HG03432 (cell line): Measurements from ENCODE around the gene WNT5B.
A peak's percentile ranks its signal among the peaks of the same experiment; 100 is the strongest.

Source experiments
- ATAC-seq: cut with Tn5 transposase; IDR thresholded peaks from one replicate; pipeline ENCODE4 v1.9.1; 2021; ENCODE audit warnings: mild to moderate bottlenecking, moderate library complexity; ENCODE audit not compliant: unreplicated experiment

The WNT5B gene

GRCh38 chr12:1628666-1629337 is at the start of gene WNT5B:
Gene WNT5B (plus strand): TSS chr12:1629231. CDS start chr12:1631355, 2,124 bp downstream.
- no peak for ATAC-seq

- no peak for ATAC-seq
Observed at GRCh38 chr12:1579651-1580435, 49.2 kb upstream of the WNT5B start.

DNA sequence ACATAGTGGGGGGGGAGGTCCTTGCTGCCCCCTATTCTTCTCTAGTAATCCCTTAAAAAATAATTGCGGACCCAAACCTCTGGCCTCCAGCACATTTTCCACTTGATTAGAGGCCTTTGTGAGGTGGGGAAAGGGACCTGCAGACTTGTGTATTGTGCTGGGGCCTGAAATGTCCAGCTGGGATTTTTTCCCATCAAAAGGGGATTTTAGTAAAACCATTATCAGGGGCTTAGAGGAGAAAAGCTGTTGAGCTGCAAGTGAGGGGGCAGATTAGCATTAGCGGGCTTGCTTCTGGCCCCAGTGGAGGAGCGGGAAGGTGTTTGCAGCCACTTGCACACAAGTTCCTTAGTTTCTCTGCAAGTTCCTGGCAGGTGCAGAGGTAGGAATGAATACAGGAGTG is 48.5 kb upstream of the WNT5B start:
- no peak for ATAC-seq

DNA sequence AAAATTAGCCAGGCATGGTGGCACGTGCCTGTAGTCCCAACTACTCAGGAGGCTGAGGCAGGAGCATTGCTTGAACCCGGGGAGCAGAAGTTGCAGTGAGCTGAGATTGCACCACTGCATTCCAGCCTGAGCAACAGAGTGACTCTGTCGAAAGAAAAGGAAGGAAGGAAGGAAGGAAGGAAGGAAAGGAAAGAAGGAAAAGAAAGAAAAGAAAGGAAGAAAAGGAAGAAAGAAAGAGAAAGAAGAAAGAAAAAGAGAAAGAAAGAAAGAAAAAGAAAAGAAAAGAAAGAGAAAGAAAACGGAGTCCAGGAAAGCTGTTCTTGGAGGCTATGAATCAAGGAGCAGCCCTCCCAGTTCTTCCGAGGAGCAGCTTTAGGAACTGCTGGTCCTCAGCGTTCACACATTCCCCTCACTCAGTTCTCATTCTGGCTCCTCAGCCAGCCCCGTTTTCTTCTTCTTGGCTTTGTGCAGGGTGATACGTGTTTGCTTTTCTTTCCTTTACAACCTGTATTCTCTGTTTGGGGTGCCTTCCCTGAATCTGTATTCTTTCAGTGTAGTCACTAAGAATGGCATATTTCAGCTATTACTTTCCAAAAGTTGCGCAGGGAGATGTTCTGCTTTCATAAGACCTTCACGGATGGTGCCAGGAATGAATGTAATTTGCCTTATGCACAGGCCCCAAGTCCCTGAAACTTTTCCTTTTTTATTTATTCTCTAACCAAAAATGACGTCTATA is 46.9 kb upstream of the WNT5B start:
- no peak for ATAC-seq

- no peak for ATAC-seq
Observed at GRCh38 chr12:1582709-1583050, 46.4 kb upstream of the WNT5B start.

GRCh38 chr12:1583421-1584078 is 45.5 kb upstream of the WNT5B start:
- peak; percentile 72 for ATAC-seq

DNA sequence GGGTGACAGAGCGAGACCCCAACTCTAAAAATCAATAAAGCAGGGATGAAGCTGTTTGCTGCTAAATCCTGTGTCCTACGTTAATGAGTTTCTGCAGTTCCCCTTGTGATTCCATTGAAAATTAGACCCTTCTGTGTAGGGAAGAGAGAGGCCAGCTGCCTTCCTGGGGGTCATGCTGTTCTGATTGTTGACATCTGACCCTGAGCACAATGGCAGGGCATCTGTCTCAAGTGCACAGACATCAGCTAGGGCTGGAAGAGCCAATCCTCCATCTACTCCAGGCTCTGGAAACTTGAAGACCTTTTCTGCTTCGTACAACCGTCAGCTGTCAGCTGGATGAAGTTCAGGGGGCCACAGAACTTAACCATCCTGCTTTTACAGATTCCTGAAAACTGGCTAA is 44.7 kb upstream of the WNT5B start:
- no peak for ATAC-seq

DNA sequence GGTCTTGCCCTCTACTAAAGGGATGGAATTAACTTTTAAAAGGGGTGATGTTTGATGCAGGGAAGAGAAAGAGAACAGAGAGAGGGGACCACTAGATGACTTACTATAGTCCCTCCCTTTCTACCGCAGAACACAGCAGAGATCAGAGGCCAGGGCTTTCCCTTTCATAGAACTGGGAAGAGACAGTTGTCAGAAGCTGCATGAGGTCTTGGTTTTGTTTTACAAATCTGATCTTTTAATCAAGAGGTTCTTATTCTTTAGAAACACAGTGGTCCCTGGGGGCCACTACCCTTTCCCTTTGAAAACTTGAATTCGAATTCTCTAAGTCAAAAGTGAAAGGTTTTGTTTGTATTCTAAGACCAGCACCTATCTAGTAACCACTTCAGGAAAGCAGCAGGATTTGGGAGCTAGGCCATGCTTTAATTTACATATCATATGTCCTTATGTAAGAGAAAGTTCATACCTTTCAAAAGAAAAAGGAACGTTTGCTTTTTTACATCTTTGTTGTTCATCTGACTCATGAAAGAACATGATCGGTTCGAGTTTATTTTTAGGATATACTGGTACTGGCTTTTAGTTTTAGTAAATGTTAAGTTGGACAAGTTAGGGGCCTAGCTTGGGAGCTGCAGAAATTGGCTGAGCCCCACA is 41.0 kb upstream of the WNT5B start:
- no peak for ATAC-seq

DNA sequence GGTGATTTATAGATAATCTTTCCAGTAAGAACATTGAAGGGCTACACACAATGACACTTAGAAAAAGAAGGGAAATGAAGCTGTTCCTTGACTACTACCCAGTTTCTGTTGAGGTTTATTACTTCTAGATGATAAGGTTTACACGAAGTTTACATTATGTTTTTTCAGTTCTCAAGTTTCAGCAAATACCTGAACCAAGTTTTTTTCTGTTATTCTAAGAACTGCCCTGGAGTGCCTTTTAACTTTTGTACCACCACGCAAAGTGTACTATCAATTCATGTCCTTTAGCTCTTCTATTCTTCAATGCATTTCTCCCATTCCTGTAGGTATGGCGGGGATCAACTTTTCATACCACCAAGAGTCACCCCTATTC is 40.5 kb upstream of the WNT5B start:
- ATAC-seq = no peak

GRCh38 chr12:1590221-1590979 is 38.6 kb upstream of the WNT5B start:
- ATAC-seq = no peak

DNA sequence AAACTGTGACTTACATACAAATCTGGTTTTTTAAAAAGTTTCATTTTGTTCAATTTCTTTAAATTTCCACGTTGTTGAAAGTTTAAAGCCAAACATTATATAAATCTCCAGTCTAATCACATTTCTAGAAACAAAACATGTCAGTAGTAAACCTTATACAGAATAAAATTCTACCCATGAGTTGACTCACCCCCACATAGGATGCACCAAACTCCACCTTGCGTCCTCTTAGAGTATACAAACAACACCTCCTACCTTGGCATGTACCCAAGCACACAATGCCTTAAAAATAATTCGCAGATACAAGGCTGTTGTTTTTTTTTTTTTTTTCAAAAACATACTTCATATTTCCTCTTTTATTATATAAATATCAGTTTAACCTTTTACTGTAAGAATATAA is 38.0 kb upstream of the WNT5B start:
- no peak for ATAC-seq

DNA sequence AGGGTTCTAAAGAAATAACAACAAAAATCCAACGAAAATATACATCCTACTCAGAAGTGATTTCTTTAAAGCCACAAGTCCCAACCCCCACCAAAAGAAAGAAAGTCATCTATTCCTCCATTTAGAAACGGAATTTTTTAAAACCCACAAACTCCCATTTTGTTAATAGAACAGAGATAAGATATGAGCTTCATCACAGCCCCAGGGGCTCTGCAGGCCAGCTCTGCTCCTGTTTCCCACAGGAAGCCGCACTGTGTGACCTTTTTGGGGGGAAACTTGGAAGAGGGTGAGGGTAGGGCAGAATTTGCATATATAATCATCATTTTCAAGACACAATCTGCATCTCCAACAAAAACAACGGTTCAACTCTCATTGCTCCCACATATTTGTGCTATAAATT is 37.5 kb upstream of the WNT5B start:
- no peak for ATAC-seq

DNA sequence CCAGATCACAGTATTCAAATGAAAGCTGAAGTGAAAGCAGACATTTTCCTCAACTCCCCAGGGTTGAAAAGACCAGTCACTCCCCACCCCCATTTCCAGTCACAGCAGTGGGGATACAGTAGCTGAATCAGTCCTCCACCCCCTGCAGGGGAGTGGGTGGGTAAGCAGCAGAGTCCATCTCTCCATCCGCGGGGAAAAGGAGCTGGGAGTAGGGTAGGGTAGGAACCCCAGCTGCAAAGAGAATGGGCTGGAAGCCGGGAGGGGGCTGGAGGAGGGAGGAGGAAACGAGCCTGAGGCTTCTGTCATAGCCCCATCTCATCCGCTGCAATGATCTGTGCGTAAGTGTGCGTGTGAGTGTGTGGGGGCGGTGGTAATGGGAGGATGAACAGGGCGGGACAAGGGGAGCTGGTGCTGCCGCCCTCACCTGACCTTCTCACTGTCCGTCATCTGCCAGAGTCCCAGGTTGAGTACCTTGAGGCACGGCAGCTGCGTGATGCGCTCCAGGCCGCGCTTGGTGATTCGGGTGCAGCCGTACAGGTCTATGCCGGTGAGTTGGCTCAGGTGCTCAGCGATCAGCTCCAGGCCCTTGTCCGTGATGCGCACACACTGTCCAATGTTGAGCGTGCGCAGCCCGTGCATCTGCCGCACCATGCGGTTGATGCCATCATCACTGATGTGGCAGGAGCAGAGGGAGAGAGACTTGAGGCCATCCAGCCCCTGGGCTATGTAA is 36.4 kb upstream of the WNT5B start:
- ATAC-seq = peak; percentile 23

DNA sequence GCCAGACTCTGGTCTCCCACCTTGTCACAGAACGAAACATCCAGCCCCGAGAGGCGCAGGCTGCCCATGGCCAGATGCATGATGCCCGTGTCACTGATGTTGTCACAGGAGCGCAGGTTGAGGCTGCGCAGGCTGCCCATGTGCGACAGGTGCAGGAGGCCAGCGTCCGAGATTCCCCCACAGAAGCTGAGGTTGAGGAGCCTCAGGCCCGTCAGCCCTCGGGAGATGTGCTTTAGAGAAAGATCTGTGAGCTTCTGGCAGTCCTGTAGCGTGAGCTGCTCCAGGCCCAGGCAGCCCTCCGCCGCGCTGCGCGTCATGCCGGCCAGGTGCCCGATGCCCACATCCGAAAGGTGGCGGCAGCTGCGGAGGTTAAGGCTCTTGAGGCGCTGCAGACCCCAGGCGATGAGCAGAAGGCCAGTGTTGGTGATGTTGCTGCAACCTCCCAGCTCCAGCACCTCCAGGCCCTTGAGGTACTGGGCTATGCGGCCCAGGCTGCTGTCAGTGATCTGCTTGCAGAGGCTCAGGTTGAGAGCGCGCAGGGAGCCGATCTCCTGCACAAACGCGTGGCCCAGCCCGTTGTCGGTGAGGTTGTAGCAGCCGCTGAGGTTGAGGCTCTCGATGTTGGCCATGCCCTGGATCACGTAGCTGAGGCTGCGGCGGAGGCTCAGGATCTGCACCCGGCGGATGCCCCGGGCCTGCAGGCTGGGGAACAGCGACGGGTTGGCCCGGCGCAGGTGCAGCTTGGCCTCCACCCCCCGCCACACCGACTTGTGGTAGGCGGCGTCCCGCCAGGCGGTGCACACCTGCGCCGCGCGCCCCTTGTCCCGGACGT is 35.6 kb upstream of the WNT5B start:
- ATAC-seq = peak; percentile 25

GRCh38 chr12:1594006-1594260 is 35.1 kb upstream of the WNT5B start:
- peak; percentile 57 for ATAC-seq

DNA sequence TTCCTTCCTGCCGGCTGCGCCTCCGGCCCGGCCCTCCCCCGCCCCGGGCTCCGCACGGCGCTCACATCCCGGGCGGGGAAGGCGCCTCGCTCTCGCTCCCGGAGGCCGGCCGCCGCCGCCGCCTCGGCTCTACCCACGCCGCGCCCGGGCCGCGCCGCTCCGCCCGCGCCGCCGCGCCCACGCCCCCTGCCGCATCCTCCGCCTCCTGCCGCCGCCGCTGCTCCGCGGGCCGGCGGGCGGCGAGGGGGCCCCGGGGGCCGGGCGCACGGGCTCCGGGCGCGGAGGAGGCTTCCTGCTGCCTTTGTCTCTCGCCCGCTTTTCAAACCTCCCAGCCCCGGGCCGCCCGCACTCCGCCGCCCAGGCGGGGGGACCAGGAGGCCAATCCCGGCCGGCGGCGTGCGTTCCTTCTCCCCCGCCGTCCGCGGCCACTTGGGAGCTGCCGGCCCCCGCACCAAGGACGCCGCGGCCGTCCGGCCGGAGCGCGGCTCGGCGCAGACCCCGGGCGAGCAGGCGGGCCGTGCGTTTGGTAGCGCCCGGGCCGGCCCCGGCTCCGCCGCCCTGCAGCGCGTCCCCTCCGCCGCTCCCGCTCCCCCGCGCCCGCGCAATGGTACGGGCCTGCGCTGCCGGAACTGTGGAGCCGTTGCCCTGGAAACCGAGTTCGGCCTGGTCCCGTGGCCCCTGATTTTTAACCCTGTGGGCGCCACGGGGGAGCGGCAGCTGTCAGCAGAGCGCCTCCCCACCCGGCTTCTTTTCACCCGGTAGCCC is 34.6 kb upstream of the WNT5B start, which contains the start of gene FBXL14:
FBXL14 (minus strand) TSS at position 321 of the 765 bp plus-strand sequence. CDS start 515 bp downstream, outside the sequence.
- ATAC-seq = peak; percentile 63

GRCh38 chr12:1595026-1595561 is 33.9 kb upstream of the WNT5B start:
- ATAC-seq = no peak
